Activated CD4-positive, alpha-beta T cell treated with anti-CD3 and anti-CD28 coated beads for 36 hours (primary cell): Measurements from ENCODE around the gene CSK. TPM values are rescaled to one million over a fixed set of nuclear protein-coding genes. Genes with fewer than 3 reads are reported as not detected.

Experiments used
- ATAC-seq: fragments of 200-7000 bp; cut with Tn5 transposase; one replicate; pipeline ENCODE4 v1.10.0; 2021; ENCODE audit warnings: mild to moderate bottlenecking, moderate library complexity
- CTCF ChIA-PET: fragments of 350-600 bp; sonication (Branson Sonifier 250); formaldehyde crosslinking; loops from one replicate; lab custom pipeline; 2021; ENCODE audit warnings: antibody characterized with exemption; lab: Charles Lee
- POLR2A ChIA-PET: fragments of 350-600 bp; sonication (Branson Sonifier 250); formaldehyde crosslinking; loops from one replicate; lab custom pipeline; 2021; ENCODE audit warnings: antibody characterized with exemption, inconsistent platforms; lab: Charles Lee
- DNase-seq: peaks from one replicate; pipeline ENCODE4 v3.0.0-alpha.2; 2020
- H3K27ac Mint-ChIP-seq: one replicate; pipeline ENCODE4 v1.8.0; 2021; ENCODE audit warnings: mixed read lengths
- H3K27me3 Mint-ChIP-seq: one replicate; pipeline ENCODE4 v1.8.0; 2021; ENCODE audit warnings: mixed read lengths
- H3K36me3 Mint-ChIP-seq: one replicate; pipeline ENCODE4 v1.8.0; 2021; ENCODE audit warnings: low read depth, mixed read lengths
- H3K4me1 Mint-ChIP-seq: one replicate; pipeline ENCODE4 v1.8.0; 2021; ENCODE audit warnings: mixed read lengths
- H3K4me3 Mint-ChIP-seq: one replicate; pipeline ENCODE4 v1.8.0; 2021; ENCODE audit warnings: mild to moderate bottlenecking, moderate library complexity, mixed read lengths
- H3K9me3 Mint-ChIP-seq: one replicate; pipeline ENCODE4 v1.8.0; 2021; ENCODE audit warnings: low read depth, mixed read lengths
- intact Hi-C, 2 experiments: fragments of 100-400 bp; cut with DNase I in 1 of 2; cut with micrococcal nuclease in 1 of 2; formaldehyde crosslinking; loops; one replicate each; pipeline versions ENCODE4 v1.14.2 to v1.15.1; 2022 to 2024; cut with DNase I, micrococcal nuclease
- total RNA-seq, 2 experiments: library from RNA; stranded (reverse); gene quantifications; one replicate each; pipeline ENCODE4 v1.2.3, GENCODE V29; 2021

Gene CSK
- total RNA-seq, 2 experiments from 2014 or later: 229 to 272 TPM

DNA sequence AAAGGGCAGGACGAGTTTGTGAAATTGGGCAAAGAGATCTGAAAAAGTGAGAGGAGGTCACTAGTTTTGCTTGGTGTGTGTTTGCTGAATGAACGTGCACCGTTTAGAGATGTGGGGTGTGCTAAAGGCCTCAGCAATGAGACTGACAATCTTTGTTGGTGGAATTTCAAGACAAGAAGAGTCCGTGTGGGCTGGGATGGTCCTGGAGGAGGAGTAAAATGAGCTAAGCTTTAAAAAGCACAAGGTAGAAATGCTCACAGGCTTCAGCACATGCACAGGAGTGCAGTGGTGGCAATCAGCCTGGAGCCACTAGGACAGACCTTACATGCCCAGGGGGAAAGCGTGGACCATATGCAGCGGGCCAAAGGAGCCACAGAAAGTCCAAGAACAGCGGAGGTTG is 43.1 kb downstream of the CSK start:
- H3K27me3 Mint-ChIP-seq: peaks cover 22% of the 10 kb centered on the region
- ChIA-PET POLR2A (no interaction called here), CTCF (interaction anchor here (1.1 to 1.9 kb wide), 3 partner anchors 9 to 77 kb away, joined by 3 to 5 read pairs (median 3); no protein-coding TSS in a partner anchor)
- DNase-seq (no peak), ATAC-seq (no peak)
- peaks cover 9% of the 10 kb centered on the region for H3K4me1 Mint-ChIP-seq
- H3K4me3 Mint-ChIP-seq: no peak overlapping the region
- intact Hi-C loops: no loop called here
- H3K36me3 Mint-ChIP-seq: no peaks in the 10 kb centered on the region
- H3K27ac Mint-ChIP-seq: no peak overlapping the region
- H3K9me3 Mint-ChIP-seq: no peaks in the 10 kb centered on the region

DNA sequence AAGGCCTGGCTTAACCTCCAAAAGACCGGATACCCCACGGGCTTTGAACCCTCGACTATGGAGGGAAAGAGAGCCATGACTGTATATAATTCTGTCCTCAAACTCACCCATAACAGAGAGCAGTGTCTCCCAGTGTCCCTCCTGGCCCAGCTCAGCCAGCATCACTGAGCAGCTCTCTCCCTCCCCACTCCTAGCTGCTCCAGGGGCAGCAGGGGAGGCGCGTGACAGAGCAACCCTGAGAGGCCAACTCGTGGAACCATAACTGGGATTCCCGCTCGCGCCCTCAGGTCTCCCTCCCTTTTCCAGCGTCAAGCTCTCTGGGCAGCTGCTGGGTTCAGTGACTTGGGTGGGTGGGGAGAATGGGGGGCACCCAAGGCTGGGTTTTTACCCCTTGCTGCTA is 44.0 kb downstream of the CSK start:
- peaks cover 22% of the 10 kb centered on the region for H3K27me3 Mint-ChIP-seq
- DNase-seq: no peak
- no peaks in the 10 kb centered on the region for H3K36me3 Mint-ChIP-seq
- intact Hi-C loops: loop anchor here in 1 of 2 experiments (2.0 kb wide), 1 partner anchor 169 kb away; the partner anchor contains the start of gene SCAMP5
- no peak overlapping the region for H3K27ac Mint-ChIP-seq
- ChIA-PET POLR2A (interaction anchor here (0.6 kb wide), 1 partner anchor 56 kb away, joined by 4 read pairs; no protein-coding TSS in a partner anchor), CTCF (interaction anchor here (0.6 to 1.9 kb wide), 4 partner anchors 10 to 418 kb away, joined by 3 to 5 read pairs (median 3); no protein-coding TSS in a partner anchor)
- ATAC-seq: no peak
- no peak overlapping the region for H3K4me3 Mint-ChIP-seq
- H3K9me3 Mint-ChIP-seq: no peaks in the 10 kb centered on the region
- H3K4me1 Mint-ChIP-seq: peaks cover 13% of the 10 kb centered on the region

DNA sequence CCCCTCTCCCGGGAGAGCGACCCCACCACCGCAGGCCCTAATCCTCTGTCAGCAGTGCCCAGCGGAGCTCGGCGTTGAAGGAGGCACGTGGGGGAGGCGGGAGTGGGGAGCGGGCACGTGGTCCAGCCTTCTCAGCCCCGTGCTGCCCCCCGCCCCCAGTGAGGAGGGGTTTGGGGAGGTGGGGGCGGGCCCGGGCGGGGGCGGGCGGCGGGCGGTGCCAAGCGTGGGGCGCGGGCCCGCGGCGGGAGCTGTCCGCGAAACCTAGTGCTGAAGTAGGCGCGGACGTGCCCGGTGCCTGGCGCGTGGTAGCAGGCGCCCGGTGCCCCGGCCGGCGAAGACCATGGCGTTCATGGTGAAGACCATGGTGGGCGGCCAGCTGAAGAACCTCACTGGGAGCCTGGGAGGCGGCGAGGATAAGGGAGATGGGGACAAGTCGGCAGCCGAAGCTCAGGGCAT is 44.5 kb downstream of the CSK start, which contains the start of gene CPLX3:
Gene CPLX3, plus strand, starts transcription at position 264 of the 456 bp plus-strand sequence. Its CDS starts 77 bp downstream, at position 341.
- intact Hi-C loops: loop anchor here in 1 of 2 experiments (2.0 kb wide), 1 partner anchor 168 kb away; the partner anchor contains the start of gene SCAMP5
- H3K4me1 Mint-ChIP-seq: peaks cover 13% of the 10 kb centered on the region
- ChIA-PET CTCF (interaction anchor here (0.9 to 1.9 kb wide), 4 partner anchors 9 to 76 kb away, joined by 3 to 5 read pairs (median 4); no protein-coding TSS in a partner anchor), POLR2A (no interaction called here)
- H3K4me3 Mint-ChIP-seq: no peak within 1 kb of the TSS
- DNase-seq (peak; percentile 69), ATAC-seq (no peak)
- H3K9me3 Mint-ChIP-seq: no peaks in the 10 kb centered on the region
- no peak within 1 kb of the TSS for H3K27ac Mint-ChIP-seq
- H3K27me3 Mint-ChIP-seq: peaks cover 22% of the 10 kb centered on the region
- H3K36me3 Mint-ChIP-seq: no peaks in the 10 kb centered on the region

DNA sequence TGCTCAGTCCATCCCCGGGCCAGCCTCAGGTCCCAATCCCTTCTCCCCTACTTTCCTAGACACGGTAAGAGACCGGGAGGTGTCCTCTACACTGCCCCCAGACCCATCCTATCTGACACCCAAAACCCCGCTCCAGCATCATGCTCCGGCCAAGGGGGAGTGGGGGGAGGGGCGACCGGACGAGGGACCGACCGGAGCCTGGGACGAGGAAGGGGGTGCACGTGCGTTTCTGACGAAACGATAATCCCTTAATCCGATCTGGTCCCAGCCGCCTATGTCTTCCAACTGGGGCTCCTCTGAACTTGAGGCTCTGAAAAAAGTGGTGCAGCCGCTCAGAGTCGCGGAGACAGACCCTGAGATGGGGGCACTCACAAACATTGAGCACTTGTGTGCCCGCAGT is 45.0 kb downstream of the CSK start:
- POLR2A ChIA-PET: no interaction called here
- H3K36me3 Mint-ChIP-seq: no peaks in the 10 kb centered on the region
- no peaks in the 10 kb centered on the region for H3K9me3 Mint-ChIP-seq
- DNase-seq (no peak), ATAC-seq (no peak)
- CTCF ChIA-PET: interaction anchor here (0.7 to 1.9 kb wide), 6 partner anchors 8 to 116 kb away, joined by 3 to 5 read pairs (median 3); no protein-coding TSS in a partner anchor
- peaks cover 13% of the 10 kb centered on the region for H3K4me1 Mint-ChIP-seq
- H3K4me3 Mint-ChIP-seq: no peak overlapping the region
- H3K27me3 Mint-ChIP-seq: peaks cover 22% of the 10 kb centered on the region
- intact Hi-C loops: loop anchor here in 1 of 2 experiments (2.0 kb wide), 1 partner anchor 168 kb away; the partner anchor contains the start of gene SCAMP5
- no peak overlapping the region for H3K27ac Mint-ChIP-seq

DNA sequence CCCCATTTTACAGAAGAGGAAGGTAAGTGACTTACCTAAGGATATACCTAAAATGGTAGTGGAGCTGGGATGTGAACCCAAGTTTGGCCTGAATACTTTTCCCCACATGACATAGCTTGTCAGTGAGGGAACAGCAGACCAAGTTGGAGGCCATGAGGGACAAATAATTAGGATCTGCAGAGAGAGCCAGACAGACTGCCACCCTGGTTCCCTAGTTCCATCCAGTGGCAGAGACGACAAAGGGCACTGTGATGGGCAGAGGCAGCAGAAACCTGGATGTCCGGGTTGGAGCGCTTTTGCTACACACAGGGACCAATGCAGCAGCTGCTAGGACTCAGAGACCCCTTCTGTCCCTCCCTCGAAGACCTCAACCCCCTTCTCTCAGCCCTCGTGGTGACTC is 45.7 kb downstream of the CSK start:
- ChIA-PET POLR2A (no interaction called here), CTCF (interaction anchor here (0.5 to 1.9 kb wide), 8 partner anchors 15 to 115 kb away, joined by 3 to 5 read pairs (median 3); partner anchors contain the start of gene CSK)
- no peak overlapping the region for H3K4me3 Mint-ChIP-seq

DNA sequence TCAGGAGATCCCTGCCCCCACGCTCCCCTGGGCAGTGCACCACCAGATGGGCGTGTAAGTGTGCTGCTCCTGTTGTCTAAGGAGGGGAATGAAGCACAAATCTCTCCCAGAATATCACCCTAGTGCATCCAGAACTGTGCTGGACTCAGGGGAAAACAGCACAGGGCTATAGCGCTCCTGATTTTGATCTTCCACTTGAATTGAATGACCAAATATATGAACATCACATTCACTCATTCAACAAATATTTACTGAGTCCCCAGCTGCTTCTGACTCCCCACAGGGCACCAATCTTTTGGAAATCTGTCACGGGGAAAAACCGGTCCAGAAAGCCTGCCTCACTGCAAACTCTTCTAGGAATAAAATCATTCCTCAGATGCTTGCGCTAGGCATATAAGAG is 47.0 kb downstream of the CSK start:
- no peak for ATAC-seq
- POLR2A ChIA-PET: no interaction called here
- no peaks in the 10 kb centered on the region for H3K36me3 Mint-ChIP-seq
- H3K27ac Mint-ChIP-seq: no peak overlapping the region
- H3K4me1 Mint-ChIP-seq: peaks cover 13% of the 10 kb centered on the region
- intact Hi-C loops: no loop called here
- H3K9me3 Mint-ChIP-seq: no peaks in the 10 kb centered on the region
- CTCF ChIA-PET: interaction anchor here (0.6 to 1.9 kb wide), 5 partner anchors 41 to 1122 kb away, joined by 3 to 6 read pairs (median 5); no protein-coding TSS in a partner anchor
- peaks cover 22% of the 10 kb centered on the region for H3K27me3 Mint-ChIP-seq
- no peak overlapping the region for H3K4me3 Mint-ChIP-seq
- DNase-seq: no peak

More for the DNA sequence above, 45.7 kb downstream of the CSK start:
- intact Hi-C loops: loop anchor here in 1 of 2 experiments (2.0 kb wide), 1 partner anchor 167 kb away; the partner anchor contains the start of gene SCAMP5
- no peak for DNase-seq
- Mint-ChIP-seq H3K27ac (no peak overlapping the region), H3K9me3 (no peaks in the 10 kb centered on the region), H3K27me3 (peaks cover 22% of the 10 kb centered on the region), H3K4me1 (peaks cover 13% of the 10 kb centered on the region), H3K36me3 (no peaks in the 10 kb centered on the region)
- ATAC-seq: no peak

DNA sequence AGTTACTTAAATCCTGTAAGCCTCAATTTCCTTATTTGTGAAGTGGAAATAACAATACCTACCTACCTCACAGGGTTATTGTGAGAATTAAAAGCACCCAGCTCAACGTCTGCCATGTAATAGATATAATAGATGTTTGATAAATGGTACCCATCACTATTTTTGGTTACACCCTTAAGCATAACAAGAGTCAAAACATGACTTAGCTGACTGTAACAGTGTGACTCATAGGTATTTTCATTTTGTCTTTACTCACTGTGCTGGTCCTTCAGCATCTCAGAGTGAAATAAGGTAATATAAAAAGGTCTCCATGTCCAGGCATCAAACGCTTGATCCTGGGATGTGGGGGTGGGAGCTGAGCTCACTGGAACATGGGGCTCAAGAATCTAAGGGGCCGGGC is 47.6 kb downstream of the CSK start:
- CTCF ChIA-PET: interaction anchor here (0.7 to 1.9 kb wide), 4 partner anchors 42 to 120 kb away, joined by 3 to 5 read pairs (median 4); no protein-coding TSS in a partner anchor
- Mint-ChIP-seq H3K27ac (no peak overlapping the region), H3K36me3 (no peaks in the 10 kb centered on the region), H3K9me3 (no peaks in the 10 kb centered on the region), H3K4me3 (no peak overlapping the region), H3K27me3 (peaks cover 22% of the 10 kb centered on the region), H3K4me1 (peaks cover 13% of the 10 kb centered on the region)
- POLR2A ChIA-PET: interaction anchor here (0.7 kb wide), 1 partner anchor 49 kb away, joined by 5 read pairs; no protein-coding TSS in a partner anchor
- DNase-seq: no peak
- intact Hi-C loops: no loop called here
- peak; percentile 97 for ATAC-seq

DNA sequence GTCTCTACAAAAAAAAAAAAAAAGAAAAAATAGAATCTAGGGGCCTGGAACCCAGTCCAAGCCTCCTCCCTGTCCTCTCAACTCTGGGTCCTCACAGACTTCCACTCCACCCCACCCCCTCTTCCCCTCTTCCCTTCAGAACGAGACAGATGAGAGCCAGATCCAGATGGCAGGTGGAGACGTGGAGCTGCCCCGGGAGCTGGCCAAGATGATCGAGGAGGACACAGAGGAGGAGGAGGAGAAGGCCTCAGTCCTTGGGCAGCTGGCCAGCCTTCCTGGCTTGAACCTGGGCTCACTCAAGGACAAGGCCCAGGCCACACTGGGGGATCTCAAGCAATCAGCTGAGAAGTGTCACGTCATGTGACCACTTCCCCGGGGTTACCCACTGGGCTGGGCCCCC is 48.1 kb downstream of the CSK start:
- ChIA-PET CTCF (interaction anchor here (0.6 to 1.9 kb wide), 4 partner anchors 42 to 60 kb away, joined by 3 to 5 read pairs (median 3); no protein-coding TSS in a partner anchor), POLR2A (interaction anchor here (0.7 kb wide), 1 partner anchor 49 kb away, joined by 5 read pairs; no protein-coding TSS in a partner anchor)
- intact Hi-C loops: no loop called here
- H3K27me3 Mint-ChIP-seq: peaks cover 18% of the 10 kb centered on the region
- H3K9me3 Mint-ChIP-seq: no peaks in the 10 kb centered on the region
- H3K4me3 Mint-ChIP-seq: no peak overlapping the region
- DNase-seq (no peak), ATAC-seq (no peak)
- peaks cover 13% of the 10 kb centered on the region for H3K4me1 Mint-ChIP-seq
- H3K27ac Mint-ChIP-seq: no peak overlapping the region
- H3K36me3 Mint-ChIP-seq: peaks cover under 1% of the 10 kb centered on the region

DNA sequence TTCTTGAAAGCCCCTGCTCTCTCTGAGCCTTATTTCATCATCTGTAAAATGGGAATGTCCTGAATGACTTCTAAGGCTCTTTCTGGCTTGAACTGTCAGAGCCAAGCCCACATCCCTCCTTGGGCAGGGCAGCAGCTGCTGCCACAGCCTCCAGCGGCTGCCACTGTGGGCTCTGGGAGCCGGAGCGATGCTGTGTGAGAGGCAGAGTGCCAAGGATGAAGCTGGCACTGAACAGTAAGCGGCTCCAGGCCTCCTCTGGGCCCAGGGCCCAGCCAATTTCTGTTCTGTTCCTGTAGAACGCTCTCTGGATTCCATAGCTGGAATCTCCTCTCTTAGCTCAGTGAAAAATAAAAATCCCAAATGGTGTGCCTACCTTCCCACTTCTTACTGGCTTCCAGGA is 49.0 kb downstream of the CSK start:
- ChIA-PET CTCF (interaction anchor here (0.6 to 1.9 kb wide), 2 partner anchors 61 to 193 kb away, joined by 3 to 5 read pairs; no protein-coding TSS in a partner anchor), POLR2A (no interaction called here)
- ATAC-seq (no peak), DNase-seq (no peak)
- Mint-ChIP-seq H3K27ac (peak overlapping the region; percentile 37), H3K4me1 (peaks cover 13% of the 10 kb centered on the region), H3K4me3 (no peak overlapping the region), H3K9me3 (no peaks in the 10 kb centered on the region), H3K27me3 (peaks cover 16% of the 10 kb centered on the region), H3K36me3 (peaks cover 3% of the 10 kb centered on the region)
- intact Hi-C loops: no loop called here

DNA sequence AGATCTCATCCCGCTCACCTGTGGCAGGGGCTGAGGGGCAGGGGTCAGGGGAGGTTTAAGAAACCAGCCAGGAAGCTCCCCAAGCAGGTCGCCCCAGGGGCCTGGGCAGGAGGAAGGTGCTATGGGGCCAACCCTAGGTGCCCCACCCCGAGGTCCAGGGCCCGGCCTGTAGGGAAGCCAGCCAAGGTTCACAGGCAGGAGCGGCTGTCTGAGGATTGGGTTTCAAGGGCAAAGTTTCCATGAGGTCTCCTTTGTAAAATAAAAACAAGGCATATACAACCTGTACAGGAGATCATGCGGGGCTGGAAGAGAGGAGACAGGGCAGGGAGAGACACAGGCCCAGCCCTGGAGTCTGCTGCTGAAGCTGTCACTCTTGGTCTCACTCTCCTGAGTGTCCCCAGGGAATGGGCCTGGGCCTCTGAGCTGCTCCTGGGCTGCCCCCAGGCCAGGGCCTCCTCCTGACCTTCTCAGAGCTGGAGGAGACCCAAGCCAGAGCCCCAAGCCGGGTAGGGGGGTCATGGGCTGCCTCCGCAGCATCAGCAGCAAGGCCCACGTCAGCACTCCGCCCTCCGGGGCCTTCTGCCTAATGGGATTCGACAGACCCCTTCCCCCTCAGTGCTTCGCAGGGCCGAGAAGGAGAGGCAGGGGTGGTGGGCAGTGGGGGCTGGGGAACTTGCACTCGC is 50.1 kb downstream of the CSK start:
- ChIA-PET CTCF (interaction anchor here (2.0 kb wide), 1 partner anchor 69 kb away, joined by 13 read pairs; no protein-coding TSS in a partner anchor), POLR2A (no interaction called here)
- H3K27ac Mint-ChIP-seq: no peak overlapping the region

DNA sequence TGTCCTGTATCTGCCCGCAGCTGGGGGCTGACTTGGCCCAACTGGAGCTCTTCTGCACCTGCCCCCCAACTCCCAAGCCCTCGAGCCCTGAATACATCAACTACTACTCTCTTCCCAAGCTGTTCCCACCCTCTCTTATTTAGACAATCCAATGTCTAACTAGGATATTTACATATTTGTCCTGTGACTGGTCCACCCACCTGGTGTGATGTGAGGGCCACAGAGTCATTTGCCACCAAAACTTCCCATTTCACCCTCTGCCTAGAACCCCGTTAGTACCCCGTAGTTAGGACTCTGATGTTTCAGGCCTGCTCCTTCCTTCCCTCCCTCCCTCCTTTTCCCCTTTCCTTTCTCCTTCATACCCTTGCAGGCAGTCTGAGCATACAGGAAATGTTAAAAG is 50.9 kb downstream of the CSK start:
- H3K4me3 Mint-ChIP-seq: no peak overlapping the region
- DNase-seq: no peak
- peaks cover 13% of the 10 kb centered on the region for H3K4me1 Mint-ChIP-seq
- intact Hi-C loops: no loop called here
- H3K27ac Mint-ChIP-seq: no peak overlapping the region
- peaks cover 4% of the 10 kb centered on the region for H3K27me3 Mint-ChIP-seq
- POLR2A ChIA-PET: interaction anchor here (0.5 kb wide), 1 partner anchor 25 kb away, joined by 4 read pairs; no protein-coding TSS in a partner anchor
- no peaks in the 10 kb centered on the region for H3K9me3 Mint-ChIP-seq
- no peak for ATAC-seq
- peaks cover 5% of the 10 kb centered on the region for H3K36me3 Mint-ChIP-seq
- CTCF ChIA-PET: interaction anchor here (0.6 to 2.0 kb wide), 4 partner anchors 62 to 510 kb away, joined by 3 to 13 read pairs (median 4); no protein-coding TSS in a partner anchor

More for the DNA sequence above, 50.1 kb downstream of the CSK start:
- Mint-ChIP-seq H3K9me3 (no peaks in the 10 kb centered on the region), H3K36me3 (peaks cover 3% of the 10 kb centered on the region), H3K4me1 (peaks cover 13% of the 10 kb centered on the region), H3K4me3 (no peak overlapping the region), H3K27me3 (peaks cover 11% of the 10 kb centered on the region)
- DNase-seq (no peak), ATAC-seq (no peak)
- intact Hi-C loops: no loop called here
